NCI-H345 treated with DMSO at 0.1 percent for 48 hours (cell line): ENCODE data around the gene RALGAPA1.

Experiments used
- DNase-seq: peaks from one replicate; lab custom pipeline; 2025; ENCODE audit not compliant: unreplicated experiment; lab: John Stamatoyannopoulos, UW

The RALGAPA1 gene

GRCh38 chr14:35503646-35504045 is 305.4 kb downstream of the RALGAPA1 start:
- DNase-seq, result no peak

GRCh38 chr14:35499180-35499579 is 309.9 kb downstream of the RALGAPA1 start:
- no peak for DNase-seq

- DNase-seq, result no peak
Observed at GRCh38 chr14:35495278-35495677, 313.8 kb downstream of the RALGAPA1 start.

GRCh38 chr14:35492569-35493014 is 316.5 kb downstream of the RALGAPA1 start:
- no peak for DNase-seq
